Frontal cortex (tissue), 4 donors: Measurements from ENCODE around the gene PKN2. TPM values are rescaled to one million over a fixed set of nuclear protein-coding genes. Genes with fewer than 3 reads are reported as not detected.
"Not testable (repeated sequence)": the region's sequence is repeated elsewhere in the genome, so short reads cannot be mapped to it uniquely, and the experiment has no call there.

Experiments
- DNase-seq, 2 donors: peaks; one replicate each; pipeline ENCODE4 v3.0.0; 2012; ENCODE audit warnings: low spot score in 2 of 2
- FAIRE-seq: peaks from 2 replicates; lab custom pipeline; 2012; peaks lifted over from hg19 to GRCh38; lab: Jason Lieb, UNC
- total RNA-seq: library from RNA; depleted of rRNA; stranded (reverse); fragments of >200 nt; gene quantifications from one replicate; pipeline ENCODE4 v1.2.3, GENCODE V29; 2014
- donor health status: control.
- donor health status: control.
- donor health status: control.

The PKN2 gene
- total RNA-seq, 1 donor from 2014 or later = 86.4 TPM

DNA sequence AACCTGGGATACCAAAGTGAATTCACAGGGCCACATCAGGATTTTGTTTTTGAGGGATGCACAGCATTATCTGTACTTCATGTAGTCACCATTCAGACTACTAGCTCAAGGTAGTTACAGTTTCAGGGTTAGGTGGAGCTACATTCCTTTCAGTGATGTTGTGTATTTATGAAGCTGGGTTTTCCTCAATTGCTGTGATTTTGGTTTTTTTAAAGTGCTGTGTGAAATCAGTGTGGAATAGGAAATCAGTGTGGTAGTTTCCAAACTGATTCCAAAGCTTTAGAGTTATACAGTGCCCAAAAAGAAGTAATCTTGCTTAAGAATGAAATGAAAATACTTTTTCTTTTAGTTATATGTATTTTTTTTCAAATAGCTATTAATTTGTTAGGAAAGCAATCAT lies 95.8 kb downstream of the PKN2 start:
- no peak for DNase-seq
- FAIRE-seq = no peak

DNA sequence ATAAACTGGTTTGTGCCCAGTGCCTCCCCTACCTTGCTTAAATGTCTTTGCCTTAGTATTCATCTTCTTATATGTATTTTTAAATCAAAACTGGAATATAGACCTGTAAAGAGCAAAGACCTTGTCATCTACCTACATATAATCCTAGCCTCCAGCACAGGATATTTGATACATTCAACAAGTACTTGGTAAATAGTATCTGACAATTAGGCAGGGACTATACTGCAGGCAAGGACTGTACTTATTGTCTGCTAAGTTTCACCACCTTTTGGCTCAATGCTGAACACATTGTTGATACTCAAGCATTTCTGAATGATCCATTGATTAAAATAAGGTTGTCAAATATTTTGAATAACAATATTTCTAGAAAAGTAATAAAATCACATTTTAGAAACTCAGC lies 96.4 kb downstream of the PKN2 start:
- FAIRE-seq (no peak), DNase-seq (no peak)

DNA sequence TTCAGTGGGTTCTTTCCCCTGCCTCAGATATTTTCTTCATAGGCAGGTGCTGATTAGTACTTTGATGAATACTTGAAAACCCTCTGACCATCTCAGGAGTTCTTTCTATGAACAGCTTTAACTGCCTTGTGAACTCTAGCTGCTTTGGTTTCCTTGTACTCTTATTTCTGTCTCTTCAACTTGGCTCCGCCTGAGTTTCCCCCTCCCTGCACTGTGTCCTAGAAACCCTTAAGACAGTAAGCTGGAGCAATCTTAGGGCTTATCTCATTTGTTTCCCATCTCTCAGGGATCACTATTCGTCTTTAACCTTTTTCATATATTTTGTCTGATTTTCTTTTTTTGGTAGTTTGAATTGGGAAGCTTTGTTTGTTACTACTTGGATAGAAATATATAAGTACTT lies 99.1 kb downstream of the PKN2 start:
- DNase-seq (no peak), FAIRE-seq (no peak)

DNA sequence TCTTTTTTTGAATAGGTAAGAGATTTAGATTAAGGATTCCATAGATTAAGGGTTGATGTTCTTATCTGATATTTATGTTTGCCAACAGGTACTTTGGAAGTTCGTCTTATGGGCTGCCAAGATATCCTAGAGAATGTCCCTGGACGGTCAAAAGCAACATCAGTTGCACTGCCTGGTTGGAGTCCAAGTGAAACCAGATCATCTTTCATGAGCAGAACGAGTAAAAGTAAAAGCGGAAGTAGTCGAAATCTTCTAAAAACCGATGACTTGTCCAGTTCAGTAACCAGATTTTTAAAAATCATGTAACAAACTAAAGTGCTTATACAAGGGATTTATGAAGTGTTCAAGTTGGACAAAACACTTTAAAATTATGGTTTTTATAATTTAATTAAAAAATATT lies 100.5 kb downstream of the PKN2 start:
- FAIRE-seq (no peak), DNase-seq (no peak)

DNA sequence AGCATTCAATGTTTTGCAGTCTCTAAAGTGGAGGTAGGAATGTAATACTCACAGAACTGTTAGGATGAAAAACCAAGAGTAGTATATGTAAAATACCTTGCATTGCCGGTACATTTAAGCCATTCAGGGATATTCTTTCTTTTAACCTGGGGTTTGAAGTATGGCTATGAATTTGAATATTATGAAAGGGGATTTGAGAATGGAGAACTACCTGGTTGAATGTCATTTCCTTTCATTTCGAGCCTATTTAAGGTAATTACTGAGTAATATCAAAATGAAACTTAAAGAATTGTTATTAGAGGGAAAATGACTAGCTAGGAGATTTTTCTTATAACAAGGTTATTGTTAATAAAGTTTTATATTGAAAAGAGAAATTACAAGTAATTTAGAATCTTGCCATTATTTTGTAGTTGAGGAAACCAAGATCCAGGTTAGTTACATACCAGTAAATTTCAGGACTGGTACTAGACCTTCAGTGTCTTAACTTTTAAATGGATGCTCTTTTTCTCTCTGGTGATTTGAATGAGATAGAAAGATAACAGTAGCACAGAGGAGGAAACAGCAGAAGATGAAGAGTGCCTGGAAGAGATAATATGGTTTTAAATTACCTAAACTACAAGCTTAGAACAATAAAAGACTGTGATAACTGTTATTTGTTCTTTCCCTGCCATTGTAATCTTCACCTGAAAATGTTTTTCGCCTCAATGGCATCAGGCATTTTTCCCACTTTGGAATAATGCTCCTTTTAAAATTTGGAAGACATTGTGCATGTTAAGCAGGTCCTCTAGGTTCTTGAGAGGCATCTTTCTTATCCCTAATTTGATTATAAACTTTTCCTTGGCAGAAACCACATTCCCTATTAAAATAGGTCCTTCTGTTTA lies 103.2 kb downstream of the PKN2 start:
- no peak for FAIRE-seq
- DNase-seq = no peak

DNA sequence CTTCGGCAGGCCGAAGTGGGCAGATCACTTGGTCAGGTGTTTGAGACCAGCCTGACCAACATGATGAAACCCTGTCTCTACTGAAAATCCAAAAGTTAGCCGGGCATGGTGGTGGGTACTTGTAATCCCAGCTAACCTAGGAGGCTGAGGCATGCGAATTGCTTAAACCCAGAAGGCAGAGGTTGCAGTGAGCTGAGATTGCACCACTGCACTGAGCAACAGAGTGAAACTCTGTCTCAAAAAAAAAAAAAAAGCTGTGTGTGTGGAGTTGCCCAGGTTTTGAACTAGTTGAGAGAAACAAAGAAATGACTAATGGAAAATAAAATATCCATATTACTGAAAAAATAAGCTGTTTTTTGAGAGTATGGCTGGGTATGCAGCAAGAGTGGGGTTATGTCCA lies 107.1 kb downstream of the PKN2 start:
- DNase-seq (no peak), FAIRE-seq (no peak)

DNA sequence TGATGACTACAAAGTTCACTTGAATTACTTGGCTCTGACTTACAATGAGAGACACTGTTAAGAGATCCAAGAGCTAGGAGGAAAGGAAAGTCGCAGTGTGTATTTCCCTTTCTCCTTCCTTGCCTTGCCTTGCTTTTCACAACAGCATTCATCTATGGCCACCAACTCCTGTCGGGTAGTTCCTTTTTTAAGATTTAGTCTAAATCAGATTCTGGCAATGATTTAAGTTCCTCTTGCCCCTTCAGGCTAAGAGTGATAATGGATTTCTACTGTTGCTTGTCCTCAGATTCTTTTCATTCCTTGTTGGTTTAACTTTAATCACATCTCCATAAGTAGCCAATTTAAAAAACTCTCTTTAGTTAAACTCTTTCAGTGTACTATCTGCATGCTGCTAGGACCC lies 115.4 kb downstream of the PKN2 start:
- no peak for FAIRE-seq

DNA sequence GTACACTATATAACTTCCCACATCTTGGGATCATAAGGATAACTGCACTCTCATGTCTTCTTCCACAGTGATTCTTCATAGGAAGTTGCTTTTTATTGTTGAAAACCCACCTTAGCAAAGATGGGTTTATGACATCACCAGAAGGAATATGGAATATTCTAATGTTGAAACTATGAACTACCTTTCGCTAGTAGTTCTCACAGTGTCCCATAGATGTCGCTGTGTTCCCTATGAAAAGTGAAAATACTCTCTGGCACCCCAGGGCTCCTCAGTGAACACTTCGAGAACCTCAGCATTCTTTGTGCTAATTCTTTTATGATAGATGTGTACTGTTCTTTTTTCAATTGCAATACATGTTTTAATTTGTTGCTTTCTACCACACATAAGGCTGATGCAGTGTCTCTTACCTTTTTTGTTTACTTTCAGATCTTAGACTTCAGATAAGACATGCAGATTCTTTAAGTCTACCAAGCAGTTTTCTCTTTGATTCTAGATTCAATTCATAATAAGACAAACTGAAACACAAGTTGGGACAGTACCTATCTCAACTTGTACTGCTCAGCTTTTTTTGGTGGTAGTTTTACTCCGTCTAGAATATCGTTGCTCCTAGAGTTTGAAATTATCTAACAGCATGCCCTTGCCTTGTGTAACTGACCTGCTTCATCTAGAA lies 116.4 kb downstream of the PKN2 start:
- FAIRE-seq = peak; percentile 64
- DNase-seq = no peak

More for the DNA sequence above, 115.4 kb downstream of the PKN2 start:
- no peak for DNase-seq

DNA sequence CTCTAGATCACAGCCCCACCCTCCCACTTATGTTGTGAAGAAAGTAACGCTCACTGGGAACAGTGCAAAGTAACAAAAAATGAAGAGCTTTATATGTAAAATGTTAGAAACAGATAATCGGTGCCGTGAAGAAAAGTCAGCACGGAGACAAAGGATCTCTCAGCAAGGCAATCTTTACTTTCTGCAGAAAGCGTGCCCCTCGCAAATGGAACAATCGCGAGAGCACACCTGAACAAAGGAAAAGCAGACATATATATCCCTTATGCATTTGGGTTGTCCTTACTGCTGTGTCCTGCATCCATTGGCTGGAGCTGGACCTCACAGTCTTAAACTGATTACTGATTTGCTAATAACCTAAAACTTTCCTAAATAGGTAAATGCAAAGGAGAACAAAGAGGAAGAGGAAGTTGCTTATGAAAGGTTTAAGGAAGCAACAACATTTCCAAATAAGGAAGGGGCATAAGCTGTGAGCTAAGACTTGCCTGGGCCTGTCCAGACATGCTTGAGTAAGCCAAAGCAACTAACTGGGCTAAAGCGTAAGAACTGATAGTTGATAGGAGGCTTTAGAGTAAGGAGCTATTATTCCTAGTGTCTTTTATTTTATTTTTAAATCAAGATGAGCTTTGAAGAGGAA lies 117.6 kb downstream of the PKN2 start:
- FAIRE-seq (no peak), DNase-seq (no peak)

DNA sequence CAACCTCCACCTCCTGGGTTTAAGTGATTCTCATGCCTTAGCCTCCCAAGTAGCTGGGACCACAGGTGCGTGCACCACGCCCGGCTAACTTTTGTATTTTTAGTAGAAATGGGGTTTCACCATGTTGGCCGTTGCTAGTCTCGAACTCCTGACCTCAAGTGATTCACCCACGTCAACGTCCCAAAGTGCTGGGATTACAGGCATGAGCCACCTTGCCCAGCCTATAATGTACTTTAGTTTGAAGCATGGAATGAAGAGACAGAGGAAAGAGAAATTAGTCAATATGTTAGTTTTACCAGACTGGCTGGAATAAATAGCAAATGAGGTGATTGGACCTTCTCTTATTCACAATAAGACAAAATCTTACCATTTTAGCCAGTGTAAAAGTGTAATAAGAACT lies 118.3 kb downstream of the PKN2 start:
- DNase-seq (no peak), FAIRE-seq (no peak)

DNA sequence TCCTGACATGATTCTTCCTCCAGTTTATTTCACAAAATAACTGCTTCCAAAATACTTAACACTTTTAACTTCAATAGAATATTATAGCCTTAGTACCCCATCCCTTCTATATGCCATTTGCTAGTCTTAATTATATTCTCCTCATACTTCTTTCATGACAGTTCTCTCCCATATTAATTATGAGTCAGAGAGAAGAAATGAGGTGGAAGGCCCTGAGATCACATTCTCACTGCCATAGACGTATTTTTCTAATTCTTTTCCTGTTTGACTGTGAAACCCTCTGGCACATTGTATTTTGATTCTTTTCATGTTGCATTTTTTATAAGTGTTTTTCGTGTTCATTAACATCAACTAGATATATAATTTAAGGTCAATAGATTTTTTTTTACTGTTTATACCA lies 118.9 kb downstream of the PKN2 start:
- FAIRE-seq (peak; percentile 17), DNase-seq (no peak)

DNA sequence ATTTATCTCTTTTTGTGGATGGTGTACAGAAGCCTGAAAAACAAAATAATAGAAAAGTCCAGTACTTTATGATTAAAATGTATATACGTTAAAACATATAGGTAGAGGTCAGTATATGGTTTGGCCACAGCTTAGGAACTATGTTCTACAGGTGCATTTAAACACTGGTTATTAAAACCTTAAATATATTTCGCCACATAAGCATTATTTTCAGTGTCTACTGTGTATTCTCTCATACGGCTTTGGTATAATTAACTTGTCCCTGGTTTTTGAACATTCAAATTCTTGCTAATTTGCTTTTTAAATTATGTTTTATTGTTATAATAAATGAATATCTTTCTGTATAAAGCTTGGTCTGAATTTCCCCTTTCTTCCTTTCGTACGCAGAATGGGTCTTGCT lies 119.4 kb downstream of the PKN2 start:
- FAIRE-seq = no peak
- DNase-seq = no peak

DNA sequence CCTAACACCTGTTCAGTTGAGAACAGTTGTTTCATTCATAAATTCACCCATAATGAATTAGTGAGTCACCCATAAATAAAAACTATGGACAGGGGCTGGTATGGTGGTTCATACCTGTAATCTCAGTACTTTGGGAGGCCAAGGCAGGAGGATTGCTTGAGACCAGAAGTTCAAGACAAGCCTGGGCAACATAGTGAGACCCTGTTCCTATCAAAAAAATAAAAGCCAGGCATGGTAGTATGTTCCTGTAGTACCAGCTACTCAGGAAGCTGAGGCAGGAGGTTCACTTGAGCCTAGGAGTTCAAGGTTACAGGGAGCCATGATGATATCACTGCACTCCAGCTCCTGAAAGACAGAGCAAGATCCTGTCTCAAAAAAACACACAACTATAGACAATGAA lies 128.3 kb downstream of the PKN2 start:
- FAIRE-seq = no peak

DNA sequence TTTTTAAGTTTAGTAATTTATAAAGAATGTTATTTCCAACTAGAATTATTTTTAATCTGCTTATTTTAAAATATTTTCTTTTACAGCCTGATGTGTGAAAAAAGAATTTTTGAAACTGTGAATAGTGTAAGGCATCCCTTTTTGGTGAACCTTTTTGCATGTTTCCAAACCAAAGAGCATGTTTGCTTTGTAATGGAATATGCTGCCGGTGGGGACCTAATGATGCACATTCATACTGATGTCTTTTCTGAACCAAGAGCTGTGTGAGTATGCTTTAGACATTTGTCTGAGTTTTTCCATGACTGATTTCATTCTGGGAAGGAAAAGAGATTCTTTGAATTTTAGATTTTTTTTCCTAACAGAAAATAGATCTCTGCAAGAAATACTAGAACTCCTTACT lies 129.4 kb downstream of the PKN2 start:
- DNase-seq (no peak), FAIRE-seq (peak; percentile 33)

More for the DNA sequence above, 128.3 kb downstream of the PKN2 start:
- DNase-seq = no peak

DNA sequence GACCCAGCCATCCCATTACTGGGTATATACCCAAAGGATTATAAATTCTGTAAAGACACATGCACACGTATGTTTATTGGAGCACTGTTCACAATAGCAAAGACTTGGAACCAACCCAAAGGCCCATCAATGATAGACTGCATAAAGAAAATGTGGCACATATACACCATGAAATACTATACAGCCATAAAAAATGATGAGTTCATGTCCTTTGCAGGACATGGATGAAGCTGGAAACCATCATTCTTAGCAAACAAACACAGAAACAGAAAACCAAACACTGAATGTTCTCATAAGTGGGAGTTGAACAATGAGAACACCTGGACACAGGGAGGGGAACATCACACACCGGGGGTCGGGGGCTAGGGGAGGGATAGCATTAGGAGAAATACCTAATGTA lies 135.6 kb downstream of the PKN2 start:
- DNase-seq, FAIRE-seq: not testable (repeated sequence)

DNA sequence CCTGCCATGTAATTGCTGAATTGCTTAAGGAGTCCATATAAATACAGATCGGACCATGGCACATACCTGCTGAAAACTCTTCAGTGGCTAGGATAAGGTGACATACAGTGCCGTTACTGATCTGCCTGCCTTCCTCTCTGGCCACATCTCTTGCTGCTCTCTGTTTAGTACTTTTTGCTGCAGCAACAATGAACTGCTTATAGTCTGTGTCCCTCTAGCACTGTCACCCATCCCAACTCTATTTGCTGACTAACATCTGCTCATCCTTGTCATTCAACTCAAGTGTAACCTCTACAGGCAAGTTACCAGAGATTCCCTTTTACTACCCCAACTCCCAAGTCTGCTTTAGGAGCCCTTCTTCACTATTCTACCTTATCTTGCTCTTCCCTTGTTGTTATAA lies 141.6 kb downstream of the PKN2 start:
- no peak for FAIRE-seq
- DNase-seq = no peak

DNA sequence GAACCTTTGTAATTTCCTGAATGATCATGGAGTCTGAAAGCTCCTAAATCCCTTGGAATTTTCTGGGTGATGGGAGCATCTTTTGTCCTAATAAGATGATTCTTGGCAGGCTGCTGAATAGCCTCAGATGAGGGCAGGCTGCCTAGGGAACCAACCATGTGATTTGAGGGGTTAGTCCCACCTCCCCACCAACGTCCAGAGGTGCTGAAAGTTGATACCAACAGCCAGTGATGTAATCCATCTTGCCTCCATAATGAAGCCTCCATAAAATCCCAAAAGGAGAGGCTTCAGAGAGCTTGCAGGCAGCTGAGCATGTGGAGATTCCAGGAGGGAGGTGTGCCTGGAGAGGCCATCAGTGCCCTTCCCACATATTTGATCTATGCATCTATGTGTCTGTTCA lies 163.6 kb downstream of the PKN2 start:
- DNase-seq (no peak), FAIRE-seq (no peak)

DNA sequence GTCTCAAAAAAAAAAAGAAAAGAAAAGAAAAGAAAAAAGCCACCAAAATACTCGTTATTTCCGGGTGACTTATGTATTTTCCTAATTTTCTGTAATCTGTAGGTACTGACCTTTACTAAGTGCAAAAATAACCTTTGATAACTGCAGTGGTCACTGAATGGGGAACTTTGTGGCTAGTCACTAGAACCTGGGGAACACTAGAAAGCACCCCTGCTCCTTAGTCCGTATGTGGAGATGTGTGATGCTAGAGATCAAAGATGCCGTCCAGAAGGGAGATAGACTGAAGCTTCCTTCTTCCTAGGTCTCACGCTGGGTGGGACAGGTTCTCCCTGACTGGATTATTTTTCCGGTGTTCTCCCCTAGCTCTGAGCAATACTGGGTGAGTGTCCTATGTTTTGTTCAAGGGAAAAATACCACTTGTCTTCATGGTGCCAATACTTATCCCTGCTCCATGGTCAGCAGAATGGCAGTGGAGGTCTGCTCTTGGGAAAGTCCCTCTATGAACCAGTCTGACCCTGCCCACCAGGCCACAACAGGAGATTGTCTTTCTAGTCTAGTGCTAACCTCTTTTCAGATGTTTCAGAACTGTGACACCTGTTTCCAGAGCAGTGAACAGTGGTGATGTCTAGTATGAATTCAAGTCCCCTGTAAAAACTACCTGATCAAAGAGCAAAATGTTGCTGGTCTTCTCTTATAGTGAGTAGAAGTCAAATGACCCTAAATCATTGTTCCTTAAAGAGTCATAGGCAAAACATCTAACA lies 167.4 kb downstream of the PKN2 start:
- DNase-seq (no peak), FAIRE-seq (no peak)

DNA sequence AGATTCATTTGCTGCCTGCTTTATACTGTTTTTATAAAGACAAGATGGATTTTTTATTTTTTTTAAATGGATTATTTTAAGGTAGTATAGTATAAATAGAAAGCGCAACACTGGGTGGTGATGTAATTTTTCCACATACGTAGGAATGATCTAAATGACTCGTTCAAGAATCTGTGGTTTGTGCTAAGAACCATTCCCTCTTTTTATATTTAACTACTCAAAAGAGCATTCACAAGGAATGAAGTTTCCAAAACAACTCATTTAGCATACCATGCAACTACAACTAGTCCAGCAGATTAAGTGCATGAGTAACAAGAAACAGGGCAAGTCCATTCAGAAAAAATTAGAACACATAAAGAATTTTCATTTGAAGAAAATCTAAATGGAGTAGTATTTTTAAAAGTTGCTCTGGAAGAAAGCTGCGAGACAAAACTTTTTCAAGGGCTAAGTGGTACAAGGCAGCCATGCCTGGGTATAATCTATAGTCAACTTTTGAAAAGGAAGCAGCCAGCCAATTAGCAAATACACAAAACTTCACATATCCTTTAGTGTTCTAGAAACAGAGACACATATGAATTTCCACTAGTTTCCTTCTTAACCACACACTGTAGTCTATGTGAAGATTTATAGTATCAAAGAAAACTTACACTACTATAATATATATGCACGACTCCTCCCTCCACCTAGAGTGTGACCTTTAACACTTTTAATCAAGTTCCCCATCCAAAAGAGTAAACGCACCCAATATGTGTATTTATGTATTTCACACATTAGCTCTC lies 183.9 kb downstream of the PKN2 start:
- FAIRE-seq = no peak
- peak in 1 of 2 donors; percentile 7 for DNase-seq
